HCEC 1CT (cell line): Measurements from ENCODE around the gene SPACDR.

Experiments used
- DNase-seq: peaks from one replicate; pipeline ENCODE4 v3.0.0-alpha.2; 2017

Gene SPACDR

GRCh38 chr7:100407285-100408180 is 56.5 kb downstream of the SPACDR start:
- peak; percentile 71 for DNase-seq

- DNase-seq, result peak; percentile 44
Observed at GRCh38 chr7:100406767-100407166, 57.3 kb downstream of the SPACDR start.
